ENCODE results near the gene SGSM2. TPM values are rescaled to one million over a fixed set of nuclear protein-coding genes. Genes with fewer than 3 reads are reported as not detected.
"Not testable (repeated sequence)": the region's sequence is repeated elsewhere in the genome, so short reads cannot be mapped to it uniquely, and the experiment has no call there.

SGSM2 gene
- total and polyA plus RNA-seq, 5 donors = 31.1 to 38.6 (median 37.3) TPM

GRCh38 chr17:2309338-2310154 lies 27.8 kb upstream of the SGSM2 start:
- H3K9me3 ChIP-seq (ENCODE audit: control insufficient read depth, low read length) = no peaks in the 10 kb centered on the region
- intact Hi-C loops (cut with DNase I) = no loop called here
- H3K4me1 ChIP-seq (ENCODE audit: control insufficient read depth, insufficient read depth, low read length) = no peaks in the 10 kb centered on the region
- H3K4me3 ChIP-seq (ENCODE audit: low read length) = no peak overlapping the region
- peak; percentile 49 to 79 (median 73) for DNase-seq
- H3K27me3 ChIP-seq (ENCODE audit: control insufficient read depth, insufficient read depth) = no peaks in the 10 kb centered on the region
- 46% methylated on average over 6 of the region's 6 CpGs for WGBS
- no peak overlapping the region for H3K27ac ChIP-seq (ENCODE audit: low read length)
- ATAC-seq = peak; percentile 53 to 62

- no peaks in the 10 kb centered on the region for H3K4me1 ChIP-seq (ENCODE audit: control insufficient read depth, insufficient read depth, low read length)
- WGBS = 46% methylated on average over 5 of the region's 5 CpGs
- no peak overlapping the region for H3K27ac ChIP-seq (ENCODE audit: low read length)
- no peaks in the 10 kb centered on the region for H3K9me3 ChIP-seq (ENCODE audit: control insufficient read depth, low read length)
- peak; percentile 73 to 81 for ATAC-seq
- intact Hi-C loops (cut with DNase I) = no loop called here
- DNase-seq = no peak
- H3K27me3 ChIP-seq (ENCODE audit: control insufficient read depth, insufficient read depth) = no peaks in the 10 kb centered on the region
- no peak overlapping the region for H3K4me3 ChIP-seq (ENCODE audit: low read length)
Measured at GRCh38 chr17:2312736-2313135, 24.6 kb upstream of the SGSM2 start.

GRCh38 chr17:2316916-2317205 lies 20.4 kb upstream of the SGSM2 start:
- H3K4me1 ChIP-seq (ENCODE audit: control insufficient read depth, insufficient read depth, low read length); DNase-seq; H3K9me3 ChIP-seq (ENCODE audit: control insufficient read depth, low read length); H3K4me3 ChIP-seq (ENCODE audit: low read length); intact Hi-C loops (cut with DNase I); H3K27ac ChIP-seq (ENCODE audit: low read length); ATAC-seq; H3K27me3 ChIP-seq (ENCODE audit: control insufficient read depth, insufficient read depth): not testable (repeated sequence)
- 95% methylated on average over 7 of the region's 7 CpGs for WGBS

- Histone ChIP-seq H3K4me1 (ENCODE audit: control insufficient read depth, insufficient read depth, low read length) (no peaks in the 10 kb centered on the region), H3K4me3 (ENCODE audit: low read length) (no peak overlapping the region), H3K27me3 (ENCODE audit: control insufficient read depth, insufficient read depth) (no peaks in the 10 kb centered on the region), H3K9me3 (ENCODE audit: control insufficient read depth, low read length) (no peaks in the 10 kb centered on the region), H3K27ac (ENCODE audit: low read length) (no peak overlapping the region)
- DNase-seq (no peak), ATAC-seq (no peak)
- 94% methylated on average over 3 of the region's 3 CpGs for WGBS
- intact Hi-C loops (cut with DNase I) = no loop called here
Measured at GRCh38 chr17:2317796-2318195, 19.5 kb upstream of the SGSM2 start.

- H3K27ac ChIP-seq (ENCODE audit: low read length) = no peak overlapping the region
- no peak for ATAC-seq
- H3K4me3 ChIP-seq (ENCODE audit: low read length) = no peak overlapping the region
- H3K27me3 ChIP-seq (ENCODE audit: control insufficient read depth, insufficient read depth) = no peaks in the 10 kb centered on the region
- H3K9me3 ChIP-seq (ENCODE audit: control insufficient read depth, low read length) = no peaks in the 10 kb centered on the region
- no peak for DNase-seq
- no peaks in the 10 kb centered on the region for H3K4me1 ChIP-seq (ENCODE audit: control insufficient read depth, insufficient read depth, low read length)
- intact Hi-C loops (cut with DNase I) = no loop called here
Measured at GRCh38 chr17:2319051-2319450, 18.2 kb upstream of the SGSM2 start.

GRCh38 chr17:2321399-2321798 lies 15.9 kb upstream of the SGSM2 start:
- intact Hi-C loops (cut with DNase I) = no loop called here
- Histone ChIP-seq H3K27ac (ENCODE audit: low read length) (no peak overlapping the region), H3K27me3 (ENCODE audit: control insufficient read depth, insufficient read depth) (no peaks in the 10 kb centered on the region), H3K4me3 (ENCODE audit: low read length) (no peak overlapping the region), H3K4me1 (ENCODE audit: control insufficient read depth, insufficient read depth, low read length) (no peaks in the 10 kb centered on the region), H3K9me3 (ENCODE audit: control insufficient read depth, low read length) (no peaks in the 10 kb centered on the region)
- WGBS = 63% methylated on average over 1 of the region's 1 CpG
- DNase-seq = no peak
- ATAC-seq = no peak

GRCh38 chr17:2323629-2324314 lies 13.5 kb upstream of the SGSM2 start:
- H3K27ac ChIP-seq (ENCODE audit: low read length) = no peak overlapping the region
- no peak overlapping the region for H3K4me3 ChIP-seq (ENCODE audit: low read length)
- WGBS = 61% methylated on average over 2 of the region's 2 CpGs
- no peaks in the 10 kb centered on the region for H3K9me3 ChIP-seq (ENCODE audit: control insufficient read depth, low read length)
- intact Hi-C loops (cut with DNase I) = no loop called here
- DNase-seq (no peak), ATAC-seq (peak; percentile 53 to 84)
- H3K4me1 ChIP-seq (ENCODE audit: control insufficient read depth, insufficient read depth, low read length) = no peaks in the 10 kb centered on the region
- H3K27me3 ChIP-seq (ENCODE audit: control insufficient read depth, insufficient read depth) = no peaks in the 10 kb centered on the region

- H3K27me3 ChIP-seq (ENCODE audit: control insufficient read depth, insufficient read depth) = no peaks in the 10 kb centered on the region
- intact Hi-C loops (cut with DNase I) = no loop called here
- no peak overlapping the region for H3K4me3 ChIP-seq (ENCODE audit: low read length)
- ATAC-seq (no peak), DNase-seq (no peak)
- H3K4me1 ChIP-seq (ENCODE audit: control insufficient read depth, insufficient read depth, low read length) = no peaks in the 10 kb centered on the region
- H3K9me3 ChIP-seq (ENCODE audit: control insufficient read depth, low read length) = no peaks in the 10 kb centered on the region
- no peak overlapping the region for H3K27ac ChIP-seq (ENCODE audit: low read length)
- WGBS = 51% methylated on average over 3 of the region's 3 CpGs
Measured at GRCh38 chr17:2331303-2331702, 6.0 kb upstream of the SGSM2 start.

- Histone ChIP-seq H3K27ac (ENCODE audit: low read length) (no peak overlapping the region), H3K27me3 (ENCODE audit: control insufficient read depth, insufficient read depth) (no peaks in the 10 kb centered on the region), H3K4me1 (ENCODE audit: control insufficient read depth, insufficient read depth, low read length) (peaks cover 2% of the 10 kb centered on the region), H3K4me3 (ENCODE audit: low read length) (peak overlapping the region; percentile 92), H3K9me3 (ENCODE audit: control insufficient read depth, low read length) (no peaks in the 10 kb centered on the region)
- DNase-seq (no peak), ATAC-seq (no peak)
- WGBS = 2% methylated on average over 17 of the region's 17 CpGs
- intact Hi-C loops (cut with DNase I) = no loop called here
Measured at GRCh38 chr17:2335726-2336214, 1.5 kb upstream of the SGSM2 start.

- WGBS = under 1% methylated on average over 48 of the region's 48 CpGs
- peaks cover 2% of the 10 kb centered on the region for H3K4me1 ChIP-seq (ENCODE audit: control insufficient read depth, insufficient read depth, low read length)
- no peaks in the 10 kb centered on the region for H3K9me3 ChIP-seq (ENCODE audit: control insufficient read depth, low read length)
- ATAC-seq (peak; percentile 96 to 97), DNase-seq (peak; percentile 92 to 97 (median 97))
- peak within 1 kb of the TSS; percentile 92 for H3K4me3 ChIP-seq (ENCODE audit: low read length)
- peak within 1 kb of the TSS; percentile 59 for H3K27ac ChIP-seq (ENCODE audit: low read length)
- no peaks in the 10 kb centered on the region for H3K27me3 ChIP-seq (ENCODE audit: control insufficient read depth, insufficient read depth)
- intact Hi-C loops (cut with DNase I) = no loop called here
Measured at GRCh38 chr17:2336215-2336851, 968 bp upstream of the SGSM2 start, which contains the start of gene TSR1. TSS of gene TSR1 (minus strand) at chr17:2336457. CDS start at chr17:2336427, 30 bp downstream.

All from right cardiac atrium (tissue), 5 donors.